COLO668 (cell line): ENCODE results near the gene IFT81.
A peak's percentile ranks its signal among the peaks of the same experiment; 100 is the strongest.
"Not testable (repeated sequence)": the region's sequence is repeated elsewhere in the genome, so short reads cannot be mapped to it uniquely, and the experiment has no call there.

Experiments
- DNase-seq: peaks from one replicate; lab custom pipeline; 2025; ENCODE audit not compliant: unreplicated experiment; lab: John Stamatoyannopoulos, UW

The IFT81 gene

GRCh38 chr12:110244372-110244771 lies 120.2 kb downstream of the IFT81 start:
- DNase-seq: no peak

- no peak for DNase-seq
These were observed 120.7 kb downstream of the IFT81 start for GRCh38 chr12:110244829-110245228.

GRCh38 chr12:110245369-110245772 lies 121.2 kb downstream of the IFT81 start:
- peak; percentile 48 for DNase-seq

DNA sequence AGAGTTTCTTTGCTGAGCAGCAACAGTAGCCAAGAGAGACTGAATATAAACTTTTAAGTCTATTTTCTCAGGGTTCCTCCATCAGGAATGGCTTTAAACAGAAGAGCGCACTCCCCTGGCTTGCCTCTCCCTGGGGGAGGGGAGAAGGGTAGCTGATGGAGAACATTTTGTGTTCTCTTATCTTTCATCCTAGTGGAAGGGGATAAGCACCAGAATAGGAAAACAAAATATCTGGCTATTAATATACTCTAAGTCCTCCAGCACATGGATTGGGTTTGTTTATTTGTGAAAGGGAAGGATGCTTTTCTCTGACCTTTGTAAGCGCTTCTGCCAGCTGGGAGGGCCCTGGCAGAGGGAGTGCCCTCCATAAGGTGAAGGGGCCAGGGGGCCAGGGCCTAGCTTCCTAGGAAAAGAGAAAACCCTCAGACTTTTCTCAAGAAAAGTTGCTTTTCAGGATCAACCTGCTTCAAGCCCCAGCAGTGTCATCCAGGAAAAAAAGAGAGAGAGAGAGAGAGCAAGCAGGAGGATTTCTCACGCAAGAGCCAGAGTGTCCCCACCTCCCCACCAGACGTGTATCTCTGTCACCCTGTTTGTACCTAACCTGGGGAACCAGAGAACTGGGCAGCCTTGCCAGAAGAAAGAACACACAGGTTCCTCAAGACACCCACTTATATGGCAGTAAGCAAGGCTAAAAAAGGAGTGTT lies 122.6 kb downstream of the IFT81 start:
- DNase-seq: no peak

GRCh38 chr12:110247340-110248095 lies 123.4 kb downstream of the IFT81 start:
- DNase-seq: peak; percentile 70

GRCh38 chr12:110248096-110248447 lies 123.9 kb downstream of the IFT81 start:
- DNase-seq: no peak

GRCh38 chr12:110249105-110249504 lies 124.9 kb downstream of the IFT81 start:
- no peak for DNase-seq

- DNase-seq: no peak
These were observed 125.6 kb downstream of the IFT81 start for GRCh38 chr12:110249716-110250225.

GRCh38 chr12:110251381-110251780 lies 127.2 kb downstream of the IFT81 start:
- DNase-seq: no peak

- no peak for DNase-seq
These were observed 128.6 kb downstream of the IFT81 start for GRCh38 chr12:110252716-110253115.

DNA sequence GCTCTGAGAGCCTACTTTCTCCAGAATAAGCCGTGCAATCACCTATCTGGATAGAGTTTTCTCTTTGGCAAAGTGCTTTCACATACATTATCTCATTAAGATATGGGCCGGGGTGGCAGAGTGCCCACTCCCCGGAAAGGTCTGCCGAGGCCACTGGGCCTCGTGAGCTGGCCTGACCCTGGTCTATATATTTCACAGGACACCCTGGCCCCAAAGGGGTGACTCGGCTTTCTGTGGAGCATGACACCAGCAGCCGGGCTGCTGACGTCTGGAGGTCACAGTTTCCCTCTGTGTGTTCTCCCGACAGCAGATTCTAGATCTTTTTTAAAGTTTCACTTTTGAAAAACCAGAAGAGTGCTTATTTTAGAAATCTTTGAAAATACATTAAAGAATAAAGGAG lies 129.0 kb downstream of the IFT81 start:
- DNase-seq: no peak

DNA sequence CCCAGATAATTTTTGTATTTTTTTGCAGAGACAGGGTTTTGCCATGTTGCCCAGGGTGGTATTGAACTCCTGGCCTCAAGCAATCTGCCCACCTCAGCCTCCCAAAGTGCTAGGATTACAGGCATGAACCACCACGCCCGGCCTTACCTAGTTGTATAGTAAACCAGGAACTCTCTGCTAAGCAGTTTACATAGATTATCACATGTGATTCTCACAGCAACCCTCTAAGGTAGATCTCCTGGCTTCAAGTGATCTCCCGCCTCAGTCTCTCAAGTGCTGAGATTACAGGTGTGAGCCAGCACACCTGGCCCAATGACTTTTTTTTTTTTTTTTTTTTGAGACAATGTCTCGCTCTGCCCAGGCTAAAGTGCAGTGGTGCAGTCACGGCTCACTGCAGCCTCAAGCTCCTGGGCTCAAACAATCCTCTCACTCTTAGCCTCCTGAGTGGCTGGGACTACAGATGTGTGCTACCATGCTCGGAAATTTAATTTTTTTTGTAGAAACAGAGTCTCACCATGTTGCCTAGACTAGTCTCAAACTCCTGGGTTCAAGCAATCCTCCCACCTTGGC lies 130.9 kb downstream of the IFT81 start:
- DNase-seq: peak; percentile 19

DNA sequence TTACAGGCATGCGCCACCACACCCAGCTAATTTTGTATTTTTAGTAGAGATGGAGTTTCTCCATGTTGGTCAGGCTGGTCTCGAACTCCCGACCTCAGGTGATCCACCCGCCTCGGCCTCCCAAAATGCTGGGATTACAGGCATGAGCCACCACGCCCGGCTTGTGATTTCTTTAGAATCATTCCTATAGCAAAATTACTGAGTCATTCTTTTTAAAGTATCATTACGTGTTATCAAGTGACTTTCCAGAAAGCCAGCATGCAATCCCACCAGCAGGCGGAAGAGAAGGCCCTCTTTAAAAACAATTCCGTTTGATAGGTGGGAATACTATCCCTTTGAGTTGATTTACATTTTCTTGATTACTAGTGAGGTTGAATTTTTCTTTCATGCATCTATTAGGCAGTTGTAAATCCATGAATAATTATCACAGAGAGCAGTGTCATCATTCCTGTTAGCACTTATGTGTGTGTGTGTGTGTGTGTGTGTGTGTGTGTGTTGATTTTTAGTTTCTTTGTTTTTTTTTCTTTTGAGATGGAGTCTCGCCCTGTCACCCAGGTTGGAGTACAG lies 131.8 kb downstream of the IFT81 start:
- DNase-seq: not testable (repeated sequence)

GRCh38 chr12:110256780-110257431 lies 132.7 kb downstream of the IFT81 start:
- no peak for DNase-seq

DNA sequence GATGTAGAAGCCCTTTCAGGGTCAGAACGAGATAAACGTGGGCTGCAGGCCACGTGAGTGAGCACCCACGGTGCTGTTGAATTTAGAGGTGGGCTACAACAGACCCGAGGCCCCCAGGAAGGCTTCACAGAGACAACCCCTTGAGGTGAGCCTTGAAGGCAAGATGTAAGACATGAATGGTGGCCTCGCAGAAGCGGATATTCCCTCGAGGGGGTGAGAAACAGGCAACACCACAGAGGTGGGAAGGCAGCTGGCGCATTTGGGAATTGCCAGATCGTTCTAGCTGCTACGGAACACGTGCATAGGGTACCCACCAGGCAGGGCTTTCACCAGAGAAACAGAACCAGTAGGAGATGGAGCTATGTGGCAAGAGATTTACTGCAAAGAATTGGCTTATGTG lies 134.3 kb downstream of the IFT81 start:
- DNase-seq: no peak

GRCh38 chr12:110262442-110263388 lies 138.6 kb downstream of the IFT81 start:
- DNase-seq: no peak

DNA sequence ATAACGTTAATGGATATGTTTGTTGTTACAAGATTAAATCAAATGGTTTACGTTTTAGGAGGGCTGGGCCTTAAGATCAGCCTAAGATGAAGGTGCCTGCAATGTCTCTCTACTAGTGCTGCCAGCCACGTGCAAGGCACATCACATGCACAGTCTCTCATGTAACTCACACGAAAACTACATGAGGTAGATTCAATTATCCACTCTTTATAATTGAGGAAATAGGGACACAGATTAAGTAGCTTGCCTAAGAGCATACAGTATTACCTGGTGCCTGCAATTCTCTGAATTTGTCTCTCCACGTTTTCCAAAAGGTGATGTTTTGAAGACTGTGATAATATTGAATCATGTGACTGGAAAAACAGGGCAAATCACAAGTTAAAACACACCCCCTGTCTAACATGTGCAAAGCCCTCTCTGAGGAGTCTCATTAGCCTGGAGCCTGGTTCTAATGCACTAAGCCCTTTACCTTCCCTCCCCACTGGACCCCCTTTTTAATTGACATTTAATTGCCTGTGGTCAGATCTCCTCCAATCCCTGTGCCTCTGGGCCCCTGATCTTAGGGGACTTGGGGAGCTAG lies 142.3 kb downstream of the IFT81 start:
- DNase-seq: no peak

DNA sequence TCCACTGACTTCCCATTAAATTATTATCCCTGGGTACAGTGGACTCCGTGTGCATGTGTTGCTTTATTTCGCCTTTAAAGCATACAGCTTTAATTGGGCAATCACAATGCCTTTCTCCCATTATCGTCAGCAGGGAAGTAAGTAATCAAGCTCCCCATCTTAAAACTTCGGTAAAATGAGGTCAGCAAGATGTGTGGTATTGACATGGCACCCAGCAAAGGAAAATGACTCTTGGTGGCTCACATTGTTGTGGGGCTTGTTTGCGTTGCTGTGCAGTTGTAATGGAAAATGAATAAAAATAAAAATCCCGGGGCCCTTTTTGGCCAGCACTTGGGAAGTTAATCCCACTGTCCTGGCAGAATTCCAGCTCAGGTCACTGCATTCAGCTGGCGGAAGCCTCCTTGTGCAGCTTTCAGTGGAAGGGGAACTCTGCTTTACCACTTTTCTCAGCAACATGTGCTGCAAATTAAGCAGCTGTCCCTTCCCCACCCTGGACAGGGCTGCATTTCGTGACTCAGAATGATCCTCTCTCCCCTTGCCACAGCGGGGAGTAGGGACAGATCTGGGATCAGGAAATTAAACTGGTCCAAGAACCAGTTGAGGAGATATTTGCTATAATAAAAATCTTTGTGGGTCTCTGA lies 142.9 kb downstream of the IFT81 start:
- peak; percentile 50 for DNase-seq
